HG02852 (cell line): Measurements from ENCODE around the gene MIGA1.
"Not testable (repeated sequence)": the region's sequence is repeated elsewhere in the genome, so short reads cannot be mapped to it uniquely, and the experiment has no call there.

ENCODE experiments used
- ATAC-seq: cut with Tn5 transposase; IDR thresholded peaks from one replicate; pipeline ENCODE4 v1.9.1; 2021; ENCODE audit warnings: mild to moderate bottlenecking, moderate library complexity; ENCODE audit not compliant: unreplicated experiment

MIGA1 gene

DNA sequence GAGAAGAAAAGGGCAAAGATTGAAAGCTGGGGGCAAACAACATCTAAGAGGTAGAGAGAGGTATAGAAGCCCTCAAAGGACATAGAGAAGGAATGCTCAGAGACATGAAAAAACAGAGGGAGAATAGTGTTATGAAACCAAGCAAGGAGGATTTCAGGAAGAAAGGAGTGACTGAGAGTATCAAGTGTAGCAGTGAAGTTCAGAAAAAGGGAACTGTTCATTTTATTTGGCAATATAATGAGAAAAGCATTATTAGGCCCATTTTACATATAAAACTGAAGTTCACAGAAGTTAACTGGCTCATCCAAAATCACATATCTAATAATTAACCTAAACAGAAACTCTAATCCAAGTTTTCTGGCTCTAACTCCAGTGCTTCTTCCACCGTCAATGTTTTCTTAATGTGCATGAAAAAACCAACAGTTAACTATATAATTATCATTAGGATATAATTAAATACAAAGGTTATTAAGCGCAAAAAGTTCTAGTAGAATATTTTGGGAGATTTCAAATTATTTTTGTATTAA, 126.6 kb downstream of the MIGA1 start:
- ATAC-seq = no peak

- ATAC-seq = no peak
Observed at GRCh38 chr1:77906624-77907023, 127.2 kb downstream of the MIGA1 start.

- no peak for ATAC-seq
Observed at GRCh38 chr1:77910116-77910515, 130.7 kb downstream of the MIGA1 start.

GRCh38 chr1:77918918-77919317, 139.5 kb downstream of the MIGA1 start:
- ATAC-seq = not testable (repeated sequence)

DNA sequence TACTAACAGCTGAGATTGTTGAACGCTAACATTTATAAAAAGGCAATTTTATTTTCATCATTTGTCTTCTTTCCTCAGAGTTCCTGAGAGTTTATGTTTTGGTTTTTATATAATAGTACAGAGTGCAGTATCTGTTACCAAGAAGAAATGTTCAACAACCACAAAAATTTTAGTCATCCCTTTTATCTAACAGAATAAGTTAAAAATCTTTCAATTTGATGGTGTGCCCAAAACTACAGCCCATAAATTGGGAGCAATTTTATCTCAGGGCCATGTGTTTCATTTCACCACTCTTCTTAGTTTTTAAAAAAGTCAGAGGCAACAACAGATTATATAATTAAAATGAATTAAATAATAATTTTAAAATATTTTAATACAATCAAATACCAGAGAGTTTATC, 146.1 kb downstream of the MIGA1 start:
- ATAC-seq = no peak

DNA sequence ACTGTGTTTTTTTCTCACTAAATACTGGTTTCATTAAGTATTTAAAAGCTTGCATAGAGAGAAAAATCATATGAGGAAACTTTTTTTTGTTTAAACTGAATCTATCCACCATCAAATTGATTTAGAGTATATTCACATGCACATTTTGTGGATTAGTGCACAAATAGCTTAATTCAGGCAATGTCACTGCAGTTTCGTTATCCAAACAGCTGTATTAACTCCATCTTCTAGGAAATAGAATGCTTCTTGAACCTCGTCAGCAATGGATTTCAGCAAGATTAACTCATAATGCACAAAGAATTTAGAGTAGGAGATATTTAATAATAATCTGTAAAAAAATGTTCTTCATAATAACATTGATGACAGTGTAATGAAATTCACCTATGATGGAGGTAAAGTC, 146.5 kb downstream of the MIGA1 start:
- ATAC-seq = no peak

DNA sequence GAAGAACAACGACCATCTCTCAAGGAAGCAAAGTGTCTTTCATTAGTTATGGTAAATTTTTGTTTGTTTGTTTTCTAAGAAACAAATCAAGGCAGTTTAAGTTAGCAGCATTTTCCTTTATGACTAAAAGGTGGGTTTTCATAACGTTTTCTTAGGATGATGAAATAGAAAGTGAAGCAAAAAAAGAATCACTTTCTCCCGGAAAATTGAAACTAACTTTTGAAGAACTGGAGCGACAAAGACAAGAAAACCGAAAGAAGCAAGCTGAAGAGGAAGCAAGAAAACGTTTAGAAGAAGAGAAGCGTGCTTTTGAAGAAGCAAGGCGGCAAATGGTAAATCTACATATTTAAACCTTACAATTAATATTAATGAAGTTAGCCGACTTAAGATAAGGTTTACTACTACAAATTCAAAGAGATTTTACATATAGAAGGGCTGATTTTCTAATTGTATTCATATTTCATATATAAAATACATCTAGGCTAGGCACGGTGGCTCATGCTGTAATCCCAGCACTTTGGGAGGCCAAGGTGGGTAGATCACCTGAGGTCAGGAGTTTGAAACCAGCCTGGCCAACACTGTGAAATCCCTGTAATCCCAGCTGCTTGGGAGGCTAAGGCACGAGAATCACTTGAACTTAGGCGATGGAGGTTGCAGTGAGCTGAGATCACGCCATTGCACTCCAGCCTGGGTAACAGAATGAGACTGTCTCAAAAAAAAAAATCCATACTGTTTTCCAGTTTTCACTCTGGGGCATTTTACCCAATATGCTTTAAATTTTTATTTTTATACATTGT, 147.3 kb downstream of the MIGA1 start:
- ATAC-seq = peak; percentile 69

DNA sequence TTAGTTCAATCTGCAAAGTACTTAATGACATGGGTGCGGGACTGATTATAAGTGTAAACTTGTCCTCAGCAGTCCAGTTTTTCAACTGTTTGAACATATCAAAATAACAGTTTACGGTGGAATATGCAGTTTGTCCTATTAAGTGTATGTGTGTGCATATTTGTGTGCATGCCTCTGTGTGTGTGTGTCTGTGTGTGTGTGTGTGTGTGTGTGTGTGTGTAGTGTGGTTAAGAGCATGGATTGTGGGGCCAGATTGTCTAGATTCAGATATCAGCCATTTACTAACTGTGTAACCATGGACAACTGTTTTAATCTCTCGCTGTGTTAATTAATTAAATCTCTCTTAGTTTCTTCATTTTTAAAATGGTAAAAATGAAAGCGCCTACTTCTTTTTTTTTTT, 148.0 kb downstream of the MIGA1 start:
- ATAC-seq = no peak
